ENCODE data around the gene P2RX6.
A peak's percentile ranks its signal among the peaks of the same experiment; 100 is the strongest.

P2RX6 gene

GRCh38 chr22:20974336-20974955 lies 40.5 kb upstream of the P2RX6 start:
- H3K4me3 ChIP-seq (ENCODE audit: low read length): no peak overlapping the region
- H3K9ac ChIP-seq (ENCODE audit: low read length): no peak overlapping the region
- no peak overlapping the region for H3K27ac ChIP-seq (ENCODE audit: low read length)
- no peaks in the 10 kb centered on the region for H3K36me3 ChIP-seq (ENCODE audit: control insufficient read depth, low read depth, low read length)
- peaks cover 12% of the 10 kb centered on the region for H3K4me1 ChIP-seq (ENCODE audit: control insufficient read depth, low read depth, low read length)
- peaks cover 11% of the 10 kb centered on the region for H3K27me3 ChIP-seq (ENCODE audit: control insufficient read depth, insufficient read depth, low read length)
- H3K9me3 ChIP-seq (ENCODE audit: control insufficient read depth, low read depth, low read length): peaks cover 7% of the 10 kb centered on the region

GRCh38 chr22:20975541-20976290 lies 39.2 kb upstream of the P2RX6 start:
- H3K27me3 ChIP-seq (ENCODE audit: control insufficient read depth, insufficient read depth, low read length): peaks cover 13% of the 10 kb centered on the region
- H3K27ac ChIP-seq (ENCODE audit: low read length): no peak overlapping the region
- H3K36me3 ChIP-seq (ENCODE audit: control insufficient read depth, low read depth, low read length): no peaks in the 10 kb centered on the region
- peaks cover 11% of the 10 kb centered on the region for H3K4me1 ChIP-seq (ENCODE audit: control insufficient read depth, low read depth, low read length)
- H3K4me3 ChIP-seq (ENCODE audit: low read length): no peak overlapping the region
- no peak overlapping the region for H3K9ac ChIP-seq (ENCODE audit: low read length)
- H3K9me3 ChIP-seq (ENCODE audit: control insufficient read depth, low read depth, low read length): peaks cover 7% of the 10 kb centered on the region

DNA sequence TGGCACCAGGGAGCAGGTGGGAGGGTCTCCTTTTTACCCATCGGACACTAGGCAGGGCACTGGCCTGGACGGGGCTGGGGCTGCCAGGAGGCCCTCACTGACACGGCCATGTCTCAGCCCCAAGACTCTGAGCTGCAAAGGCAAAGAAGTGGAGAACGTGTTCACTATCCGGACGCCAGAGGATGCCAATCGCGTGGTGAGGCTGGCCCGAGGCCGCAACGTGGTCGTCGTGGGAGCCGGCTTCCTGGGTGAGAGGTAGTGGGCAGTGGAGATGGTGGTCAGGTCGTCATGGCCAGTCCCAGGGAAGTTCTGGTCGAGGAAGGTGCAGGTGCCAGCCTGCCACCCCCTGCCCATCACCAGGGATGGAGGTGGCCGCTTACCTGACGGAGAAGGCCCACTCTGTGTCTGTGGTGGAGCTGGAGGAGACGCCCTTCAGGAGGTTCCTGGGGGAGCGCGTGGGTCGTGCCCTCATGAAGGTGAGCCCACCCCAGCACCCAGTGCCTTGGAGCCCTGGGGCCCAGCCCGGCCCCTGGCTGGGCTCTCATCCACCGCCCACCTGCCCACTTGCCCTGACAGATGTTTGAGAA lies 38.6 kb upstream of the P2RX6 start:
- peaks cover 7% of the 10 kb centered on the region for H3K9me3 ChIP-seq (ENCODE audit: control insufficient read depth, low read depth, low read length)
- H3K27ac ChIP-seq (ENCODE audit: low read length): no peak overlapping the region
- H3K27me3 ChIP-seq (ENCODE audit: control insufficient read depth, insufficient read depth, low read length): peaks cover 13% of the 10 kb centered on the region
- H3K9ac ChIP-seq (ENCODE audit: low read length): no peak overlapping the region
- no peak overlapping the region for H3K4me3 ChIP-seq (ENCODE audit: low read length)
- H3K36me3 ChIP-seq (ENCODE audit: control insufficient read depth, low read depth, low read length): no peaks in the 10 kb centered on the region
- peaks cover 8% of the 10 kb centered on the region for H3K4me1 ChIP-seq (ENCODE audit: control insufficient read depth, low read depth, low read length)

DNA sequence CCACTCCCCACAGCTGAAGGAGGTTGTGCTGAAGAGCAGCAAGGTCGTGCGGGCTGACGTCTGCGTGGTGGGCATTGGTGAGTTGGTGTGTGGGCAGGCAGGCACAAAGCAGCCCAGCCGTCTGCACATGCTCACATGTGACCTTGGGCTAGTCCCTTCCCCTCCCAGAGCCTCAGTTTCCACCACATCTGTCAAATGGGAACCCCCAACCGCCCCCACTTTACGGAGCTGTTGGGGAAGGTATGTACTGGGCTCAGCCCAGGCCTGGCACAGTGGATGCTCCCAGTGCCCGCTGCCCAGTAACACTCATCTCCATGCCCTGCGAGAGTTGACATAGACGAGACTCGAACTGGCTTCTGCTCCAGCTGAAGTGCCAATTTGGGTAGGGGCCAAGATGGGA lies 37.9 kb upstream of the P2RX6 start:
- Histone ChIP-seq H3K4me3 (ENCODE audit: low read length) (no peak overlapping the region), H3K9ac (ENCODE audit: low read length) (no peak overlapping the region)

GRCh38 chr22:20977516-20978170 lies 37.3 kb upstream of the P2RX6 start:
- Histone ChIP-seq H3K36me3 (ENCODE audit: control insufficient read depth, low read depth, low read length) (no peaks in the 10 kb centered on the region), H3K4me3 (ENCODE audit: low read length) (no peak overlapping the region), H3K4me1 (ENCODE audit: control insufficient read depth, low read depth, low read length) (peaks cover 6% of the 10 kb centered on the region), H3K9ac (ENCODE audit: low read length) (no peak overlapping the region), H3K27ac (ENCODE audit: low read length) (no peak overlapping the region), H3K9me3 (ENCODE audit: control insufficient read depth, low read depth, low read length) (peaks cover 7% of the 10 kb centered on the region), H3K27me3 (ENCODE audit: control insufficient read depth, insufficient read depth, low read length) (peaks cover 13% of the 10 kb centered on the region)

More for the DNA sequence above, 37.9 kb upstream of the P2RX6 start:
- Histone ChIP-seq H3K4me1 (ENCODE audit: control insufficient read depth, low read depth, low read length) (peaks cover 6% of the 10 kb centered on the region), H3K36me3 (ENCODE audit: control insufficient read depth, low read depth, low read length) (no peaks in the 10 kb centered on the region), H3K27me3 (ENCODE audit: control insufficient read depth, insufficient read depth, low read length) (peaks cover 13% of the 10 kb centered on the region), H3K9me3 (ENCODE audit: control insufficient read depth, low read depth, low read length) (peaks cover 7% of the 10 kb centered on the region), H3K27ac (ENCODE audit: low read length) (no peak overlapping the region)

GRCh38 chr22:20978419-20978818 lies 36.5 kb upstream of the P2RX6 start:
- no peak overlapping the region for H3K4me3 ChIP-seq (ENCODE audit: low read length)
- H3K27ac ChIP-seq (ENCODE audit: low read length): no peak overlapping the region
- H3K27me3 ChIP-seq (ENCODE audit: control insufficient read depth, insufficient read depth, low read length): peaks cover 13% of the 10 kb centered on the region

DNA sequence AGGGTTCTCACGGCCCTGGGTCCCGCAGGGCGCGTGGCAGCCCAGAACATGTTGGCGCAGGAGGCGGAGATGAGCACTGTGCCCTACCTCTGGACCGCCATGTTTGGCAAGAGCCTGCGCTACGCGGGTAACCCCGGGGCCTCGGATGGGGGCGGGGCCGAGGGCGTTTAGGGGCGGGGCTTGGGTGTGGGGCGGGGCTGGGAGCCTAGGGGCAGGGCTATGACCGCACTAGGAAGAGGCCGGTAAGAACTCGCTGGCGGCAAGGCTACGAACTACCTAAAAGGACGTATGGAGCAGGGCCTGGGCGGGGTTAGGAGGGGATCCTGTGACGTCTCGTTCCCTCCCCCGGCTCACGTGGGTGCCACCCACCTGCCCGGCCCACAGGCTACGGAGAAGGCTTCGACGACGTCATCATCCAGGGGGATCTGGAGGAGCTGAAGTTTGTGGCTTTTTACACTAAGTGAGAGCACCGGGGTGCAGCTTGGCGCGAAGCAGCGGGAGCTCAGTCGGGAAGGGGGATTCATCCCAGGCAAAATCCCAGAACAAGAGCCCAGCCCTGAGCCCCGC lies 35.6 kb upstream of the P2RX6 start:
- peak overlapping the region; percentile 11 for H3K9ac ChIP-seq (ENCODE audit: low read length)
- H3K27me3 ChIP-seq (ENCODE audit: control insufficient read depth, insufficient read depth, low read length): peaks cover 13% of the 10 kb centered on the region
- H3K9me3 ChIP-seq (ENCODE audit: control insufficient read depth, low read depth, low read length): peaks cover 7% of the 10 kb centered on the region
- H3K4me3 ChIP-seq (ENCODE audit: low read length): peak overlapping the region; percentile 46
- H3K27ac ChIP-seq (ENCODE audit: low read length): no peak overlapping the region
- H3K4me1 ChIP-seq (ENCODE audit: control insufficient read depth, low read depth, low read length): peaks cover 10% of the 10 kb centered on the region
- no peaks in the 10 kb centered on the region for H3K36me3 ChIP-seq (ENCODE audit: control insufficient read depth, low read depth, low read length)

More at GRCh38 chr22:20978419-20978818, 36.5 kb upstream of the P2RX6 start:
- peaks cover 7% of the 10 kb centered on the region for H3K9me3 ChIP-seq (ENCODE audit: control insufficient read depth, low read depth, low read length)
- no peaks in the 10 kb centered on the region for H3K36me3 ChIP-seq (ENCODE audit: control insufficient read depth, low read depth, low read length)
- peaks cover 10% of the 10 kb centered on the region for H3K4me1 ChIP-seq (ENCODE audit: control insufficient read depth, low read depth, low read length)
- H3K9ac ChIP-seq (ENCODE audit: low read length): no peak overlapping the region

- Histone ChIP-seq H3K9me3 (ENCODE audit: control insufficient read depth, low read depth, low read length) (peaks cover 7% of the 10 kb centered on the region), H3K4me1 (ENCODE audit: control insufficient read depth, low read depth, low read length) (peaks cover 10% of the 10 kb centered on the region), H3K4me3 (ENCODE audit: low read length) (peak overlapping the region; percentile 46), H3K36me3 (ENCODE audit: control insufficient read depth, low read depth, low read length) (no peaks in the 10 kb centered on the region), H3K27me3 (ENCODE audit: control insufficient read depth, insufficient read depth, low read length) (peaks cover 13% of the 10 kb centered on the region), H3K27ac (ENCODE audit: low read length) (no peak overlapping the region), H3K9ac (ENCODE audit: low read length) (peak overlapping the region; percentile 11)
These were observed 35.0 kb upstream of the P2RX6 start for GRCh38 chr22:20979940-20980453.

GRCh38 chr22:20980523-20980922 lies 34.4 kb upstream of the P2RX6 start:
- Histone ChIP-seq H3K27me3 (ENCODE audit: control insufficient read depth, insufficient read depth, low read length) (peaks cover 13% of the 10 kb centered on the region), H3K27ac (ENCODE audit: low read length) (no peak overlapping the region), H3K9ac (ENCODE audit: low read length) (no peak overlapping the region), H3K4me1 (ENCODE audit: control insufficient read depth, low read depth, low read length) (peaks cover 10% of the 10 kb centered on the region), H3K4me3 (ENCODE audit: low read length) (no peak overlapping the region), H3K36me3 (ENCODE audit: control insufficient read depth, low read depth, low read length) (peaks cover under 1% of the 10 kb centered on the region), H3K9me3 (ENCODE audit: control insufficient read depth, low read depth, low read length) (peaks cover 7% of the 10 kb centered on the region)

- Histone ChIP-seq H3K4me1 (ENCODE audit: control insufficient read depth, low read depth, low read length) (peaks cover 10% of the 10 kb centered on the region), H3K9ac (ENCODE audit: low read length) (peak overlapping the region; percentile 75), H3K9me3 (ENCODE audit: control insufficient read depth, low read depth, low read length) (peaks cover 7% of the 10 kb centered on the region), H3K4me3 (ENCODE audit: low read length) (peak overlapping the region; percentile 79), H3K36me3 (ENCODE audit: control insufficient read depth, low read depth, low read length) (peaks cover 5% of the 10 kb centered on the region), H3K27me3 (ENCODE audit: control insufficient read depth, insufficient read depth, low read length) (peaks cover 13% of the 10 kb centered on the region), H3K27ac (ENCODE audit: low read length) (peak overlapping the region; percentile 30)
These were observed 33.8 kb upstream of the P2RX6 start for GRCh38 chr22:20980938-20981722.

All from iPS-18a (cell line).